Nephron progenitor cell (in vitro differentiated cells): ENCODE results near the gene PDE4D.

Experiments used
- DNase-seq: peaks from one replicate; pipeline ENCODE4 v3.0.0; 2021
- H3K27ac Mint-ChIP-seq: 2 replicates; pipeline ENCODE4 v1.8.0; 2021; ENCODE audit warnings: mild to moderate bottlenecking, moderate library complexity, mixed read lengths
- H3K27me3 Mint-ChIP-seq: 2 replicates; pipeline ENCODE4 v1.8.0; 2021; ENCODE audit warnings: mild to moderate bottlenecking, low read depth, mixed read lengths; ENCODE audit not compliant: poor library complexity
- H3K36me3 Mint-ChIP-seq: 2 replicates; pipeline ENCODE4 v1.8.0; 2021; ENCODE audit warnings: low read depth, mixed read lengths
- H3K4me1 Mint-ChIP-seq: 2 replicates; pipeline ENCODE4 v1.8.0; 2021; ENCODE audit warnings: mixed read lengths
- H3K4me3 Mint-ChIP-seq: 2 replicates; pipeline ENCODE4 v1.8.0; 2021; ENCODE audit warnings: mild to moderate bottlenecking, moderate library complexity, mixed read lengths
- H3K9me3 Mint-ChIP-seq: 2 replicates; pipeline ENCODE4 v1.8.0; 2021; ENCODE audit warnings: mild to moderate bottlenecking, moderate library complexity, mixed read lengths
- TF ChIP-seq, protein P1 (sequence below): fragments of 200-600 bp; sonication (generic); IDR thresholded peaks from 2 replicates; pipeline ENCODE4 v1.5.0; 2021; ENCODE audit warnings: antibody characterized with exemption

The PDE4D gene

GRCh38 chr5:59728356-59728755 lies 165.2 kb downstream of the PDE4D start:
- TF ChIP-seq, protein P1, sequence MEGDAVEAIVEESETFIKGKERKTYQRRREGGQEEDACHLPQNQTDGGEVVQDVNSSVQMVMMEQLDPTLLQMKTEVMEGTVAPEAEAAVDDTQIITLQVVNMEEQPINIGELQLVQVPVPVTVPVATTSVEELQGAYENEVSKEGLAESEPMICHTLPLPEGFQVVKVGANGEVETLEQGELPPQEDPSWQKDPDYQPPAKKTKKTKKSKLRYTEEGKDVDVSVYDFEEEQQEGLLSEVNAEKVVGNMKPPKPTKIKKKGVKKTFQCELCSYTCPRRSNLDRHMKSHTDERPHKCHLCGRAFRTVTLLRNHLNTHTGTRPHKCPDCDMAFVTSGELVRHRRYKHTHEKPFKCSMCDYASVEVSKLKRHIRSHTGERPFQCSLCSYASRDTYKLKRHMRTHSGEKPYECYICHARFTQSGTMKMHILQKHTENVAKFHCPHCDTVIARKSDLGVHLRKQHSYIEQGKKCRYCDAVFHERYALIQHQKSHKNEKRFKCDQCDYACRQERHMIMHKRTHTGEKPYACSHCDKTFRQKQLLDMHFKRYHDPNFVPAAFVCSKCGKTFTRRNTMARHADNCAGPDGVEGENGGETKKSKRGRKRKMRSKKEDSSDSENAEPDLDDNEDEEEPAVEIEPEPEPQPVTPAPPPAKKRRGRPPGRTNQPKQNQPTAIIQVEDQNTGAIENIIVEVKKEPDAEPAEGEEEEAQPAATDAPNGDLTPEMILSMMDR = no peak
- Mint-ChIP-seq H3K9me3 (no peaks in the 10 kb centered on the region), H3K4me3 (no peak overlapping the region), H3K4me1 (peaks cover 9% of the 10 kb centered on the region), H3K27ac (no peak overlapping the region), H3K36me3 (no peaks in the 10 kb centered on the region), H3K27me3 (no peaks in the 10 kb centered on the region)
- DNase-seq = no peak

DNA sequence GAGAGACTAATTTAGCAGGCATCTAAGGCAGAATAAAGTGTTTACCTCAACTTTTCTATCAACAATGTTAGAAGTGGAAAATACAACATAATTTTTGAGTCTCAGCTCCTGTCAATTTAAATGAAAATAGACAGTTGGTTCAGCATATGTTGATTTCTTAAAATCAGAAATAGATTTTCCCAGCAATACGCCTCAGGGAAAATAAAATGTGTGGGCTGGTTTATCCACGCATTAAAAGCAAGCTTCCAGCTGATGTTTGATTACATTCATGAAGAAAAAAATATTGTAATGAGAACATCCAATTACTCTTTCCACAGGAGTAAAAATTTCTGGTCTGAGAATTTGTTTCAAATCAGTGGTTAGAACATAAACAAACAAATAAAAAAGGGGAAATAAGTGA lies 166.3 kb downstream of the PDE4D start:
- Mint-ChIP-seq H3K4me1 (peaks cover 9% of the 10 kb centered on the region), H3K9me3 (no peaks in the 10 kb centered on the region), H3K4me3 (no peak overlapping the region)

GRCh38 chr5:59725392-59725767 lies 168.1 kb downstream of the PDE4D start:
- no peaks in the 10 kb centered on the region for H3K9me3 Mint-ChIP-seq
- H3K4me1 Mint-ChIP-seq = peaks cover 9% of the 10 kb centered on the region
- H3K27me3 Mint-ChIP-seq = no peaks in the 10 kb centered on the region
- TF ChIP-seq, protein P1 = no peak
- no peak for DNase-seq
- no peak overlapping the region for H3K27ac Mint-ChIP-seq
- H3K4me3 Mint-ChIP-seq = no peak overlapping the region
- no peaks in the 10 kb centered on the region for H3K36me3 Mint-ChIP-seq

More for the DNA sequence above, 166.3 kb downstream of the PDE4D start:
- no peaks in the 10 kb centered on the region for H3K27me3 Mint-ChIP-seq
- no peak overlapping the region for H3K27ac Mint-ChIP-seq
- no peaks in the 10 kb centered on the region for H3K36me3 Mint-ChIP-seq
- DNase-seq = no peak
- TF ChIP-seq, protein P1 = no peak

DNA sequence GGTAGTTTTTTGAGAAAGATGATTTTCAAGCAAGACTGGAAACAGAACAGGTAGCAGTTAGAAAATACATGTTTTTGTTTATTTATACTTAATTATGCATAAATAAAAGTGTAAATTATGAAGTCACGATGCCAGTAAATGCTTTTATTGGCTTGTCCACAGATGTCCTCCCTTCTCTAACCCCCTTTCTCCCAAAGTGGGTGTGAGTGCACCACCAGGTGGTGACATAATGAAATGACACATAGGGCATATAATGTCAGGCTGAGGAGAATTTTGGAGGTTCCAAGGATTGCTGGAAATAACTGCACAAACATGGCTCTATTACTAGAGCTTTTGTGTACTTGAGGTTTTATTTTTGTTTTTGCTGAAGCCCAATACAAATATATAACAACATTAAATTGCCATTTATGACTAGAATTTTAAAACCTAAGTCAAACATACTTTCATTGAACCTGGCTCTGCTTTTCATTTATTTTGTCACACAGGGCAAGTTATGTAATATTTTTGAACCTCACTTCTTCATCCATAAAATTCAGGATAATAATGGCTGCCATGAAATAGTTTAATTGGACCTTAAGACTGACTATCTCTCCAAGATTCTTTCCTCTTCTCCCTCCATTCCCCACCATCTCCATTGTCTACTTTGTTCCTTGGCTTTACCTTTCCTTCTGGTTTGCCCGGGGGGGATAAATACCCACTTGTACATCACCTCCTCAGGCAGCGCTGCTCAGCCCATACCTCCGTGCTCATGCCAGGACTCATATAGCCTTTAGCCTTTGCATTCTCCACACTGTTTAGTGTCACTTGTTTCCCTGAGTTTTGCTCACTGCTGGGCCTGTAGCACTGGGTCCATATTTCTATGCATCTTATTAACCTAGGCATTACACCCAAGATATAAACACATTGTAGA lies 168.8 kb downstream of the PDE4D start:
- H3K27ac Mint-ChIP-seq = peak overlapping the region; percentile 27
- no peaks in the 10 kb centered on the region for H3K9me3 Mint-ChIP-seq
- TF ChIP-seq, protein P1 = peak; percentile 84
- H3K36me3 Mint-ChIP-seq = no peaks in the 10 kb centered on the region
- H3K4me3 Mint-ChIP-seq = no peak overlapping the region
- peak; percentile 56 for DNase-seq
- peaks cover 9% of the 10 kb centered on the region for H3K4me1 Mint-ChIP-seq
- H3K27me3 Mint-ChIP-seq = no peaks in the 10 kb centered on the region

GRCh38 chr5:59722874-59723273 lies 170.7 kb downstream of the PDE4D start:
- H3K4me3 Mint-ChIP-seq = no peak overlapping the region
- DNase-seq = no peak
- no peak overlapping the region for H3K27ac Mint-ChIP-seq
- H3K4me1 Mint-ChIP-seq = peaks cover 9% of the 10 kb centered on the region
- no peaks in the 10 kb centered on the region for H3K36me3 Mint-ChIP-seq
- H3K27me3 Mint-ChIP-seq = no peaks in the 10 kb centered on the region
- TF ChIP-seq, protein P1 = no peak
- H3K9me3 Mint-ChIP-seq = no peaks in the 10 kb centered on the region

DNA sequence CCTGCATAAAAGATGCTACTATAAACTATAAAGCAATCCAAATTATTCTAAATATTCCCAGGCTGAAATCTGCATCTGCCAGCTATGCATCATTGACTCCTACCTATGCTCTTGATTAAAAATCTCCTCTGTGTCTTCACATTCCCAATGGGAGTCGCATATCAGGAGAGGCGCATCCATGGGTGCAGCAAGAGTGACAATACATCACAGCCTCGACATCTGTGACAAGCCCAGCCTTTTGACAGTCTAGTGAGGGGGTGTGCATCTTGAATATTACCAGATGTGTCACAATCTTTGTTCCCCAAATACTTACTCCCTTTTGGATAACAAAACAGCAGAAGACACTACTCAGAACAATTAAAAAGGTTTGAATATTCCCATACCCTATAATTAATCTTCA lies 171.8 kb downstream of the PDE4D start:
- H3K27me3 Mint-ChIP-seq = no peaks in the 10 kb centered on the region
- no peaks in the 10 kb centered on the region for H3K9me3 Mint-ChIP-seq
- no peak overlapping the region for H3K4me3 Mint-ChIP-seq
- TF ChIP-seq, protein P1 = no peak
- H3K4me1 Mint-ChIP-seq = peaks cover 9% of the 10 kb centered on the region
- no peak overlapping the region for H3K27ac Mint-ChIP-seq
- no peak for DNase-seq
- no peaks in the 10 kb centered on the region for H3K36me3 Mint-ChIP-seq
